ENCODE measurements around the gene RPS18. TPM values are rescaled to one million over a fixed set of nuclear protein-coding genes. Genes with fewer than 3 reads are reported as not detected.
"Not testable (repeated sequence)": the region's sequence is repeated elsewhere in the genome, so short reads cannot be mapped to it uniquely, and the experiment has no call there.

RPS18 gene
- total and polyA plus RNA-seq, 7 experiments from 2014 or later = 2,454 to 10,735 (median 3,561) TPM

DNA sequence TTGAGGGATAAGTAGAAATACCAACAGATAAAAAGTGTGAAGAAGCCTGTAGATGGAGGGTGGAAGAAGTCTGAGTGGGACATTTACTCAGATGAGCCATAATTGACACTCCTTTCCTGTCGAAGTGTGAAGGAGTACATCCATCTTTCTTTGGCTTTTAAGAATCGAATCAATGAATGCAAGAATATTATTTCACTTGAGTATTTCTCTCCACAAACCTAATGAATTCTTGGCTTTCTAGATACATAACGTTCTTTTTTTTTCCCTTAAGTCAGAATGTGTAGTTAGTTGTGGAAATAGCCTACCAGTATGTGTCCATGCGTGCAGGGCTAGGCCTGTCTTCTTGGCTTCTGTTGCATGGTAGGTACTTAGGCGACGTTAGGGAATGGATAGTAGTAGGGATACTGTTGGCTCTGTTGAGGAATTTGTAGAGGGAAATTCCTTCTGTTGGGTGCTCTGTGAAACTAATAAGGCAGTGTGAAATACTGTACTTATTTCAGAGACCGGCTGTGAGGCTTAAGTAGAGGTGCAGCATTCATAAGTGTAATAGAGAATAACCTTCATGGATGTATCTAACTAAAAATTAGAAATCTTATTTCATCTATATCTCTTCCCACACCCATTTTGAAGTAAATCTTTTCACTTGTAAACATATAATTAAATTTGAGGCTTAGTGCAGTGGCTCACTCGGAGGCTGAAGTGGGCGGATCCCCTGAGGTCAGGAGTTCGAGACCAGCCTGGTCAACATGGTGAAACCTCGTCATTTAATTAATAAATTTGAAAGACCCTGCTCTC is 1.5 kb downstream of the RPS18 start:
- H3K4me1 ChIP-seq (ENCODE audit: control insufficient read depth in 2 of 2, insufficient read depth in 2 of 2, low read length in 2 of 2) = peaks cover 48 to 52% of the 10 kb centered on the region in 2 donors
- H3K9me3 Mint-ChIP-seq = peaks cover 0 to 5% (median 0%) of the 10 kb centered on the region in 11 donors
- intact Hi-C loops (cut with micrococcal nuclease) = loop anchor here (2.0 to 10.0 kb wide), 4 partner anchors 299 to 1097 kb away; partner anchors contain the start of genes AGPAT1 (in 1 of the 2), GPSM3 (in 1 of the 2) and PBX2 (in 1 of the 2)
- DNase-seq (no peak), ATAC-seq (no peak)
- ChIA-PET CTCF (no interaction called here), POLR2A (interaction anchor here (0.5 to 5.6 kb wide), 8 partner anchors 9 to 157 kb away, joined by 3 to 101 read pairs (median 20); partner anchors contain the start of genes PFDN6, RGL2, TAPBP and WDR46)
- peaks cover 0 to 3% (median 0%) of the 10 kb centered on the region in 5 donors for H3K27me3 Mint-ChIP-seq
- H3K4me1 Mint-ChIP-seq = peaks cover 36 to 89% (median 70%) of the 10 kb centered on the region in 7 donors
- H3K27me3 ChIP-seq (ENCODE audit: control insufficient read depth in 2 of 2, insufficient read depth in 2 of 2, low read length in 2 of 2) = no peaks in the 10 kb centered on the region
- peaks cover 0 to 43% (median 16%) of the 10 kb centered on the region in 5 donors for H3K36me3 Mint-ChIP-seq
- peak overlapping the region; percentile 93 for H3K4me3 ChIP-seq (ENCODE audit: low read length)
- H3K27ac Mint-ChIP-seq = peak overlapping the region; percentile 95 to 100 (median 99)
- H3K27ac ChIP-seq (ENCODE audit: low read depth, low read length) = peak overlapping the region; percentile 91
- H3K36me3 ChIP-seq (ENCODE audit: control insufficient read depth in 2 of 3, insufficient read depth in 3 of 3, low read length in 3 of 3) = peaks cover 3 to 43% (median 5%) of the 10 kb centered on the region in 3 experiments
- no peaks in the 10 kb centered on the region for H3K9me3 ChIP-seq (ENCODE audit: control insufficient read depth in 2 of 3, low read length in 3 of 3)
- peak overlapping the region; percentile 87 to 100 (median 98) for H3K4me3 Mint-ChIP-seq

GRCh38 chr6:33273924-33274902 is 2.3 kb downstream of the RPS18 start:
- H3K36me3 ChIP-seq (ENCODE audit: control insufficient read depth in 2 of 3, insufficient read depth in 3 of 3, low read length in 3 of 3) = peaks cover 0 to 43% (median 5%) of the 10 kb centered on the region in 3 experiments
- H3K27me3 ChIP-seq (ENCODE audit: control insufficient read depth in 2 of 2, insufficient read depth in 2 of 2, low read length in 2 of 2) = no peaks in the 10 kb centered on the region
- peak overlapping the region; percentile 1 to 100 (median 72) for H3K27ac Mint-ChIP-seq
- H3K4me1 ChIP-seq (ENCODE audit: control insufficient read depth in 2 of 2, insufficient read depth in 2 of 2, low read length in 2 of 2) = peaks cover 52 to 59% of the 10 kb centered on the region in 2 donors
- ChIA-PET POLR2A (interaction anchor here (0.6 to 7.7 kb wide), 5 partner anchors 9 to 382 kb away, joined by 3 to 123 read pairs (median 33); partner anchors contain the start of genes PFDN6, RGL2, TAPBP and WDR46), CTCF (no interaction called here)
- peaks cover 44 to 91% (median 73%) of the 10 kb centered on the region in 7 donors for H3K4me1 Mint-ChIP-seq
- H3K9me3 Mint-ChIP-seq = peaks cover 0 to 5% (median 0%) of the 10 kb centered on the region in 11 donors
- ATAC-seq (no peak), DNase-seq (no peak)
- H3K4me3 ChIP-seq (ENCODE audit: low read length) = no peak overlapping the region
- peaks cover 0 to 3% (median 0%) of the 10 kb centered on the region in 5 donors for H3K27me3 Mint-ChIP-seq
- peak overlapping the region; percentile 23 to 100 (median 95) for H3K4me3 Mint-ChIP-seq
- H3K27ac ChIP-seq (ENCODE audit: low read depth, low read length) = peak overlapping the region; percentile 91
- H3K9me3 ChIP-seq (ENCODE audit: control insufficient read depth in 2 of 3, low read length in 3 of 3) = no peaks in the 10 kb centered on the region
- intact Hi-C loops (cut with micrococcal nuclease) = loop anchor here (2.0 to 10.0 kb wide), 4 partner anchors 298 to 1097 kb away; partner anchors contain the start of genes AGPAT1 (in 1 of the 2), GPSM3 (in 1 of the 2) and PBX2 (in 1 of the 2)
- peaks cover 0 to 39% (median 9%) of the 10 kb centered on the region in 5 donors for H3K36me3 Mint-ChIP-seq

GRCh38 chr6:33275795-33276580 is 4.1 kb downstream of the RPS18 start:
- H3K36me3 ChIP-seq (ENCODE audit: control insufficient read depth in 2 of 3, insufficient read depth in 3 of 3, low read length in 3 of 3) = peaks cover 0 to 59% (median 5%) of the 10 kb centered on the region in 3 experiments
- peaks cover 38 to 86% (median 68%) of the 10 kb centered on the region in 7 donors for H3K4me1 Mint-ChIP-seq
- not testable (repeated sequence) for DNase-seq; ATAC-seq; H3K27me3 Mint-ChIP-seq; H3K27me3 ChIP-seq (ENCODE audit: control insufficient read depth in 2 of 2, insufficient read depth in 2 of 2, low read length in 2 of 2); H3K9me3 ChIP-seq (ENCODE audit: control insufficient read depth in 2 of 3, low read length in 3 of 3); H3K9me3 Mint-ChIP-seq
- ChIA-PET CTCF (interaction anchor here (1.4 to 1.8 kb wide), 3 partner anchors 11 to 86 kb away, joined by 3 to 6 read pairs (median 4); partner anchors contain the start of gene ZBTB22), POLR2A (interaction anchor here (0.6 to 7.7 kb wide), 10 partner anchors 11 to 632 kb away, joined by 3 to 123 read pairs (median 30); partner anchors contain the start of genes PFDN6, RGL2, TAPBP and WDR46)
- H3K36me3 Mint-ChIP-seq = peaks cover 0 to 36% (median 6%) of the 10 kb centered on the region in 5 donors
- peak overlapping the region; percentile 67 for H3K4me3 ChIP-seq (ENCODE audit: low read length)
- H3K27ac ChIP-seq (ENCODE audit: low read depth, low read length) = peak overlapping the region; percentile 87
- intact Hi-C loops (cut with micrococcal nuclease) = loop anchor here (2.0 to 10.0 kb wide), 3 partner anchors 37 to 1081 kb away; partner anchors contain the start of genes GPSM3 (in 1 of the 2) and PBX2 (in 1 of the 2)
- H3K27ac Mint-ChIP-seq = peak overlapping the region; percentile 81 to 98 (median 90)
- H3K4me3 Mint-ChIP-seq = peak overlapping the region; percentile 82 to 99 (median 87)
- H3K4me1 ChIP-seq (ENCODE audit: control insufficient read depth in 2 of 2, insufficient read depth in 2 of 2, low read length in 2 of 2) = peaks cover 49 to 51% of the 10 kb centered on the region in 2 donors

DNA sequence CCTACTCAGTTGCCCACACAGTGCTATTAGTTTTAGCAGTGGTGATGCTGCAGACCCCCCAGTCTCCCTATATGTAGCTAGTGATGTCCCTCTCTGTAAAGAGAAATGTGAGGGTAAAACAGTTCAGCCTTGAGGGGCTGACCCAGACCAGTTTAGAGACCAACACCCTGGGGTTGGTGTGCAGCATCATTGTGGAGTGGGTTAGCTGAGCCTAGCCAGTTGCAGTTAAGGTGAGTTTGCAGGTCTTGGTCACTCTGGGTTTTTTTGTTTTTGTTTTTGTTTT is 4.6 kb downstream of the RPS18 start:
- H3K4me3 Mint-ChIP-seq = peak overlapping the region; percentile 82 to 99 (median 87)
- intact Hi-C loops (cut with micrococcal nuclease) = loop anchor here (2.0 to 10.0 kb wide), 3 partner anchors 36 to 1082 kb away; partner anchors contain the start of genes GPSM3 (in 1 of the 2) and PBX2 (in 1 of the 2)
- peak overlapping the region; percentile 87 for H3K27ac ChIP-seq (ENCODE audit: low read depth, low read length)
- ATAC-seq (no peak), DNase-seq (no peak)
- H3K9me3 ChIP-seq (ENCODE audit: control insufficient read depth in 2 of 3, low read length in 3 of 3) = no peaks in the 10 kb centered on the region
- CTCF ChIA-PET = interaction anchor here (1.4 to 1.8 kb wide), 4 partner anchors 11 to 86 kb away, joined by 3 to 6 read pairs (median 4); partner anchors contain the start of gene ZBTB22
- POLR2A ChIA-PET = interaction anchor here (0.6 to 7.7 kb wide), 16 partner anchors 8 to 1470 kb away, joined by 3 to 123 read pairs (median 9); partner anchors contain the start of genes LSM2, PFDN6, RGL2 and TAPBP
- peaks cover 47 to 50% of the 10 kb centered on the region in 2 donors for H3K4me1 ChIP-seq (ENCODE audit: control insufficient read depth in 2 of 2, insufficient read depth in 2 of 2, low read length in 2 of 2)
- peak overlapping the region; percentile 67 for H3K4me3 ChIP-seq (ENCODE audit: low read length)
- H3K36me3 Mint-ChIP-seq = peaks cover 0 to 39% (median 6%) of the 10 kb centered on the region in 5 donors
- peaks cover 0 to 4% (median 0%) of the 10 kb centered on the region in 11 donors for H3K9me3 Mint-ChIP-seq
- peaks cover 0 to 3% (median 0%) of the 10 kb centered on the region in 5 donors for H3K27me3 Mint-ChIP-seq
- H3K36me3 ChIP-seq (ENCODE audit: control insufficient read depth in 2 of 3, insufficient read depth in 3 of 3, low read length in 3 of 3) = peaks cover 0 to 64% (median 5%) of the 10 kb centered on the region in 3 experiments
- H3K27ac Mint-ChIP-seq = peak overlapping the region; percentile 81 to 98 (median 90)
- H3K27me3 ChIP-seq (ENCODE audit: control insufficient read depth in 2 of 2, insufficient read depth in 2 of 2, low read length in 2 of 2) = no peaks in the 10 kb centered on the region
- H3K4me1 Mint-ChIP-seq = peaks cover 38 to 86% (median 70%) of the 10 kb centered on the region in 7 donors
